ENCODE measurements around the gene SCRT2. TPM values are rescaled to one million over a fixed set of nuclear protein-coding genes. Genes with fewer than 3 reads are reported as not detected.

The SCRT2 gene
- total RNA-seq = not detected in 2 replicates

DNA sequence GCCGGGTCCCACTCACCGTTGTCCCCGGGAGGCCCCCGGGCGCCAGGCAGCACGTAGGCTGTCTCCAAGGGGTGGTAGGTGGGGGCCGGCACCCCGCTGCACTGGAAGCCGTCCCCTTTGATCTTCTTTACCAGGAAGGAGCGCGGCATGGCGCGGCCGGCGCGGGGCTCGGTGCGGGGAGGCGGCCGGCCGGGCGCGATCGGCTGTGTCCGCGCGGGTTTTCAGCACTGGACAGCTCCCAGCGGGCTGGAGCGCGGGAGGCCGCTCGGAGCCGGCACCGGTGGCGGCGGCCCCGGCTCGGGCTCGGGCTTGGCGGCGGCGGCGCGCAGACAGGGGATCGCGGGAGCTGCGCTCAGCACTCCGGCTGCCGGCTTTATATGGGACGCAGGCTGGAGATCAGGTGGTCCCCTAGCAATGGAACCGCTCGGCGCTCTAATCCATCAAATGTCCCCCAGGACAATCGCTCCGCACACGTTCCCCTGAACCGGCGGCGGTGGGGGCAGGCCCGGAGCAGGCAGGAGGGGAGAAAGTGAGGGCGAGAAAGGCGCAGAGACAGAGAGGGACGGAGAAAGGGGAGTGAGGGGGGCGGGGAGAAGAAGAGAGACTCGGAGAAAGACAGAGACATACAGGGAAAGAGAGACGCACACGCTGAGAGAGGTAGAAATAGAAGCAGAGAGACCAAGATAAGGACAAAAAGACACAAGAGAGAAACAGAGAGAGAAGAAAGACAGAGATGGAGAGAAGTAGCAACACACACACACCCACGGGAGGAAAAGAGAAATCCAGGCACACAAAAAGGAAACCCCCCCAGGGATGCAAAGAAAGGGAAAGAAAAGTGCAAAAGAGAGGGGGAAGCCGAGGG, at the start of gene SCRT2:
SCRT2 (minus strand) TSS at position 350 of the 862 bp plus-strand sequence; CDS start at position 149, 201 bp downstream.

DNA sequence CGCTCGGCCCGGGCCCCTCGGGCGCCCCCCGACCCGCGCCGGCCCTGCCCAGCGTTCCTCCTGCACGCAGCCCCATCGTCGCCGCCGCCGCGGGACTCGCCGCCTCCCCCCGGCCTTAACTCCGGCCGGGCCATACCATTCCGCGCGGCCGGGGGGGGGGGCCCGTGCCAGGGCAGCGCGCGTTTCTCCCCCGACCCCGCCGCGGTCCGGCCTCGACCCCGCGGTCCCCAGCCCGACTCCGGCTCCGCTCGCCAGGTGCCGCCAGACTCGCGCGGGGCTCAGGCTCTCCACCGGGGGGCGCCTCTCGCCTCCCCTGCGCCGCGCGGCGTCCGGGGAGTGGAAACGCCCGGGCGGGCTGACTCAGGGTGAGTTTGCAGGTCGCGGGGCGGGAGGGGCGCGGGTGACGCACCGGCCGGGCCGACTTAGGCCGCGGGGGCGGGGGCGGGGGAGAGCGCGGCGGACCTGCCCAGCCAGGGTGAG, 22.5 kb downstream of the SCRT2 start, which contains the start of gene SRXN1:
SRXN1 (minus strand) TSS at position 91 of the 480 bp plus-strand sequence; CDS start at position 76, 15 bp downstream.

Other genes with a start within 250 kb of the SCRT2 start
- 31.5 and 36.1 TPM in 2 replicates for gene TBC1D20, start 213.3 kb downstream of the SCRT2 start, total RNA-seq
- 148 and 233 TPM in 2 replicates for gene CSNK2A1, start 132.0 kb downstream of the SCRT2 start, total RNA-seq
- not detected in 2 replicates for gene TCF15, start 65.5 kb downstream of the SCRT2 start, total RNA-seq
- gene SRXN1, start 22.6 kb downstream of the SCRT2 start, total RNA-seq = 68.0 and 171 TPM in 2 replicates
- gene SLC52A3, start 92.7 kb upstream of the SCRT2 start, total RNA-seq = 0.96 and 1.3 TPM in 2 replicates
- gene FAM110A, start 157.9 kb upstream of the SCRT2 start, total RNA-seq = 10.1 and 15.8 TPM in 2 replicates
- gene ANGPT4, start 240.5 kb upstream of the SCRT2 start, total RNA-seq = not detected in 2 replicates

All from tracheal epithelial cell (primary cell).